ENCODE results near the gene LRMDA. TPM values are rescaled to one million over a fixed set of nuclear protein-coding genes. Genes with fewer than 3 reads are reported as not detected.

LRMDA gene
- total and polyA plus RNA-seq, 2 donors (not counting 3 experiments of a cell fraction or from before 2014, with no cell fraction given), result 9.7 to 18.0 TPM

- Histone ChIP-seq H3K27ac (ENCODE audit: insufficient read depth, low read depth, low read length) (no peak overlapping the region), H4K20me1 (replicated peaks; ENCODE audit: control insufficient read depth, extremely low read depth, insufficient read depth, low read length) (no peaks in the 10 kb centered on the region), H3K4me1 (ENCODE audit: control insufficient read depth, extremely low read depth, insufficient read depth, low read length) (no peaks in the 10 kb centered on the region), H3K4me3 (replicated peaks in 1 of 3; ENCODE audit: insufficient read depth in 1 of 3, low read depth in 1 of 3, low read length in 3 of 3) (no peak overlapping the region), H3K27me3 (ENCODE audit: control insufficient read depth in 2 of 2, insufficient read depth in 2 of 2, low read length in 2 of 2) (no peaks in the 10 kb centered on the region), H2AFZ (ENCODE audit: low read depth, low read length) (no peak overlapping the region), H3K36me3 (ENCODE audit: control insufficient read depth in 2 of 2, extremely low read depth in 1 of 2, insufficient read depth in 2 of 2, low read length in 2 of 2) (no peaks in the 10 kb centered on the region), H3K9me1 (replicated peaks; ENCODE audit: control insufficient read depth, extremely low read depth, insufficient read depth, low read length) (no peaks in the 10 kb centered on the region), H3K79me2 (ENCODE audit: control insufficient read depth, insufficient read depth, low read length) (no peaks in the 10 kb centered on the region), H3K9ac (replicated peaks; ENCODE audit: extremely low read depth, insufficient read depth, low read length) (no peak overlapping the region), H3K4me2 (ENCODE audit: insufficient read depth, low read length) (no peak overlapping the region), H3K9me3 (replicated peaks; ENCODE audit: control insufficient read depth, insufficient read depth, low read length) (no peaks in the 10 kb centered on the region)
- POLR2A ChIA-PET, result no interaction called here
- intact Hi-C loops (cut with micrococcal nuclease) (no loop called here), dilution Hi-C loops (cut with MboI; ENCODE audit: extremely low pct_ligation_motif_present, low sequenced_read_pairs) (no loop called here)
- TF ChIP-seq POLR2A (IDR thresholded peaks at IDR 0.05; ENCODE audit: low read depth, low read length) (no peak), GATA2 (IDR thresholded peaks at IDR 0.05; ENCODE audit: insufficient read depth, insufficient read length, low read depth, low read length) (no peak), POLR2AphosphoS5 (IDR thresholded peaks at IDR 0.05; ENCODE audit: insufficient read depth, low read depth, low read length) (no peak), EZH2 (IDR thresholded peaks at IDR 0.05; ENCODE audit: borderline replicate concordance, low read depth, low read length, severe bottlenecking) (no peak), MYC (IDR thresholded peaks at IDR 0.05; ENCODE audit: low read depth, low read length) (no peak), FOS (IDR thresholded peaks at IDR 0.05; ENCODE audit: borderline replicate concordance, insufficient read depth, low read length) (no peak), JUN (IDR thresholded peaks at IDR 0.05; ENCODE audit: borderline replicate concordance, insufficient read depth, insufficient read length, low read depth) (no peak)
- TF ChIP-seq, protein P1, sequence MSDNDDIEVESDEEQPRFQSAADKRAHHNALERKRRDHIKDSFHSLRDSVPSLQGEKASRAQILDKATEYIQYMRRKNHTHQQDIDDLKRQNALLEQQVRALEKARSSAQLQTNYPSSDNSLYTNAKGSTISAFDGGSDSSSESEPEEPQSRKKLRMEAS (IDR thresholded peaks at IDR 0.05; ENCODE audit: insufficient read depth, insufficient read length), result no peak
- TF ChIP-seq, protein P2, sequence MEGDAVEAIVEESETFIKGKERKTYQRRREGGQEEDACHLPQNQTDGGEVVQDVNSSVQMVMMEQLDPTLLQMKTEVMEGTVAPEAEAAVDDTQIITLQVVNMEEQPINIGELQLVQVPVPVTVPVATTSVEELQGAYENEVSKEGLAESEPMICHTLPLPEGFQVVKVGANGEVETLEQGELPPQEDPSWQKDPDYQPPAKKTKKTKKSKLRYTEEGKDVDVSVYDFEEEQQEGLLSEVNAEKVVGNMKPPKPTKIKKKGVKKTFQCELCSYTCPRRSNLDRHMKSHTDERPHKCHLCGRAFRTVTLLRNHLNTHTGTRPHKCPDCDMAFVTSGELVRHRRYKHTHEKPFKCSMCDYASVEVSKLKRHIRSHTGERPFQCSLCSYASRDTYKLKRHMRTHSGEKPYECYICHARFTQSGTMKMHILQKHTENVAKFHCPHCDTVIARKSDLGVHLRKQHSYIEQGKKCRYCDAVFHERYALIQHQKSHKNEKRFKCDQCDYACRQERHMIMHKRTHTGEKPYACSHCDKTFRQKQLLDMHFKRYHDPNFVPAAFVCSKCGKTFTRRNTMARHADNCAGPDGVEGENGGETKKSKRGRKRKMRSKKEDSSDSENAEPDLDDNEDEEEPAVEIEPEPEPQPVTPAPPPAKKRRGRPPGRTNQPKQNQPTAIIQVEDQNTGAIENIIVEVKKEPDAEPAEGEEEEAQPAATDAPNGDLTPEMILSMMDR (IDR thresholded peaks at IDR 0.05; ENCODE audit: extremely low read depth in 1 of 2, insufficient read depth in 1 of 2, low read depth in 1 of 2, low read length in 2 of 2), result no peak
- CTCF ChIA-PET, result no interaction called here
- DNase-seq (ENCODE audit: low read depth, low spot score), result no peak
- BruUV-seq (replicated peaks), result no TSS peak
- no peak for FAIRE-seq
Measured at GRCh38 chr10:76088980-76089379, 657.6 kb downstream of the LRMDA start.
